Esophagus squamous epithelium (tissue), 4 donors: ENCODE data around the gene ITIH6.

Source experiments
- POLR2A ChIP-seq, 4 donors: fragments of 450-650 bp; IDR thresholded peaks; one replicate each; pipeline ENCODE4 v1.6.1; 2017; ENCODE audit warnings: antibody characterized with exemption in 4 of 4, mild to moderate bottlenecking in 4 of 4, moderate library complexity in 3 of 4
- TF ChIP-seq, protein P1 (sequence below), 6 experiments: fragments of 450-650 bp in 4 of 6; fragments of 200-600 bp in 2 of 6; sonication (generic) in 2 of 6; IDR thresholded peaks; one replicate each; pipeline ENCODE4 v1.5.1; 2016 to 2019; ENCODE audit warnings: antibody characterized with exemption in 6 of 6, mild to moderate bottlenecking in 4 of 6, moderate library complexity in 4 of 6

- TF ChIP-seq, protein P1, sequence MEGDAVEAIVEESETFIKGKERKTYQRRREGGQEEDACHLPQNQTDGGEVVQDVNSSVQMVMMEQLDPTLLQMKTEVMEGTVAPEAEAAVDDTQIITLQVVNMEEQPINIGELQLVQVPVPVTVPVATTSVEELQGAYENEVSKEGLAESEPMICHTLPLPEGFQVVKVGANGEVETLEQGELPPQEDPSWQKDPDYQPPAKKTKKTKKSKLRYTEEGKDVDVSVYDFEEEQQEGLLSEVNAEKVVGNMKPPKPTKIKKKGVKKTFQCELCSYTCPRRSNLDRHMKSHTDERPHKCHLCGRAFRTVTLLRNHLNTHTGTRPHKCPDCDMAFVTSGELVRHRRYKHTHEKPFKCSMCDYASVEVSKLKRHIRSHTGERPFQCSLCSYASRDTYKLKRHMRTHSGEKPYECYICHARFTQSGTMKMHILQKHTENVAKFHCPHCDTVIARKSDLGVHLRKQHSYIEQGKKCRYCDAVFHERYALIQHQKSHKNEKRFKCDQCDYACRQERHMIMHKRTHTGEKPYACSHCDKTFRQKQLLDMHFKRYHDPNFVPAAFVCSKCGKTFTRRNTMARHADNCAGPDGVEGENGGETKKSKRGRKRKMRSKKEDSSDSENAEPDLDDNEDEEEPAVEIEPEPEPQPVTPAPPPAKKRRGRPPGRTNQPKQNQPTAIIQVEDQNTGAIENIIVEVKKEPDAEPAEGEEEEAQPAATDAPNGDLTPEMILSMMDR (IDR thresholded peaks at IDR 0.05) = no peak
- no peak for TF ChIP-seq POLR2A (IDR thresholded peaks at IDR 0.05)
These were observed 27.8 kb upstream of the ITIH6 start for GRCh38 chrX:54825716-54826438.
